GM19455 (cell line): ENCODE results near the gene GRIK3.

Source experiments
- ATAC-seq: cut with Tn5 transposase; IDR thresholded peaks from one replicate; pipeline ENCODE4 v1.9.1; 2021; ENCODE audit not compliant: unreplicated experiment

GRIK3 gene

GRCh38 chr1:36835696-36836095 lies 198.6 kb downstream of the GRIK3 start:
- ATAC-seq = no peak

- no peak for ATAC-seq
These were observed 199.2 kb downstream of the GRIK3 start for GRCh38 chr1:36835017-36835695.

- no peak for ATAC-seq
These were observed 199.7 kb downstream of the GRIK3 start for GRCh38 chr1:36834586-36834985.

GRCh38 chr1:36831186-36831810 lies 203.0 kb downstream of the GRIK3 start:
- ATAC-seq = no peak

- ATAC-seq = no peak
These were observed 204.4 kb downstream of the GRIK3 start for GRCh38 chr1:36829961-36830360.

- no peak for ATAC-seq
These were observed 205.2 kb downstream of the GRIK3 start for GRCh38 chr1:36829066-36829465.

- ATAC-seq = no peak
These were observed 209.1 kb downstream of the GRIK3 start for GRCh38 chr1:36825226-36825625.

GRCh38 chr1:36824390-36824861 lies 209.9 kb downstream of the GRIK3 start:
- ATAC-seq = no peak

GRCh38 chr1:36822648-36823047 lies 211.7 kb downstream of the GRIK3 start:
- ATAC-seq = no peak

- no peak for ATAC-seq
These were observed 212.9 kb downstream of the GRIK3 start for GRCh38 chr1:36821386-36821785.

GRCh38 chr1:36818771-36819170 lies 215.5 kb downstream of the GRIK3 start:
- no peak for ATAC-seq

- no peak for ATAC-seq
These were observed 218.0 kb downstream of the GRIK3 start for GRCh38 chr1:36816348-36816747.

- no peak for ATAC-seq
These were observed 219.5 kb downstream of the GRIK3 start for GRCh38 chr1:36814774-36815173.

- no peak for ATAC-seq
These were observed 220.2 kb downstream of the GRIK3 start for GRCh38 chr1:36814083-36814482.

GRCh38 chr1:36807262-36807661 lies 227.1 kb downstream of the GRIK3 start:
- ATAC-seq = no peak

GRCh38 chr1:36805979-36806640 lies 228.2 kb downstream of the GRIK3 start:
- no peak for ATAC-seq

- ATAC-seq = no peak
These were observed 229.5 kb downstream of the GRIK3 start for GRCh38 chr1:36804669-36805314.

GRCh38 chr1:36803868-36804570 lies 230.3 kb downstream of the GRIK3 start:
- ATAC-seq = no peak

GRCh38 chr1:36802018-36802417 lies 232.3 kb downstream of the GRIK3 start:
- ATAC-seq = no peak

- ATAC-seq = no peak
These were observed 236.6 kb downstream of the GRIK3 start for GRCh38 chr1:36797761-36798160.

- no peak for ATAC-seq
These were observed 237.6 kb downstream of the GRIK3 start for GRCh38 chr1:36796733-36797132.
